ENCODE data around the gene NECTIN1.

The NECTIN1 gene

GRCh38 chr11:119694334-119694733 is 34.7 kb downstream of the NECTIN1 start:
- Histone ChIP-seq H3K36me3 (ENCODE audit: control insufficient read depth, insufficient read depth, low read length) (no peaks in the 10 kb centered on the region), H3K27me3 (replicated peaks; ENCODE audit: control insufficient read depth, insufficient read depth, low read length, poor library complexity, severe bottlenecking) (no peaks in the 10 kb centered on the region), H3K4me1 (ENCODE audit: control insufficient read depth, insufficient read depth, low read length, poor library complexity, severe bottlenecking) (peaks cover 10% of the 10 kb centered on the region), H3K27ac (ENCODE audit: insufficient read depth, low read length, poor library complexity, severe bottlenecking) (no peak overlapping the region), H3K9me3 (ENCODE audit: control insufficient read depth, low read length) (no peaks in the 10 kb centered on the region), H3K4me3 (ENCODE audit: insufficient read depth, low read depth, low read length, poor library complexity, severe bottlenecking) (no peak overlapping the region)
- no peak for DNase-seq

DNA sequence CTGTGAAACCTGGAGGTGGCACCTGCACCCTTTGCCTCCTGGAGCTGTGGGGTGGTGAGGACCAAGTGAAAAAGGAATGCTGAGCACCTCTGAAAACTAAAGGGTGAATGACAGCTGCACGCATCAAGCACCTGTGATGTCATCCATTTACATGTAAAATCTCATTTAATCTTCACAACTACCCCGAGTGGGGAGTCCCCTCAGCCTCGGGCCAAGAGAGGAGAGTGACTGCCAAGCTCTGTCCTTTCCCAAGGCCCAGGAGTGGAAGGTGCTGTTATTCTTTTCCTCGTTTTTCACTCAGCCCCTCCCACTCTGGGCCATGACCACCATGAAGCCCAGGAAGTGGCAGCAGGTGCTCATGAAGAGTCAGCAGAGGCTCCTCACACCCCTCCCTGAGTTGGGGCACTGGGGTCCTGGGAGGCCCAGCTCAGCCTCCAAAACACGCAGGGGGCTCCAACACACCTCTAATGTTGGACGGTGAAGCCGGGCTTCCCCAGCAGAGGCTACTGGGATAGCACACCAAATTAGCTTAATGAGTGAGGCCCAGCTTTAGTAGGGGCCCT is 35.7 kb downstream of the NECTIN1 start:
- Histone ChIP-seq H3K9me3 (ENCODE audit: control insufficient read depth, low read length) (no peaks in the 10 kb centered on the region), H3K27me3 (replicated peaks; ENCODE audit: control insufficient read depth, insufficient read depth, low read length, poor library complexity, severe bottlenecking) (no peaks in the 10 kb centered on the region), H3K36me3 (ENCODE audit: control insufficient read depth, insufficient read depth, low read length) (no peaks in the 10 kb centered on the region), H3K27ac (ENCODE audit: insufficient read depth, low read length, poor library complexity, severe bottlenecking) (no peak overlapping the region), H3K4me3 (ENCODE audit: insufficient read depth, low read depth, low read length, poor library complexity, severe bottlenecking) (no peak overlapping the region), H3K4me1 (ENCODE audit: control insufficient read depth, insufficient read depth, low read length, poor library complexity, severe bottlenecking) (peaks cover 10% of the 10 kb centered on the region)
- no peak for DNase-seq

- Histone ChIP-seq H3K27ac (ENCODE audit: insufficient read depth, low read length, poor library complexity, severe bottlenecking) (no peak overlapping the region), H3K4me1 (ENCODE audit: control insufficient read depth, insufficient read depth, low read length, poor library complexity, severe bottlenecking) (peaks cover 10% of the 10 kb centered on the region), H3K36me3 (ENCODE audit: control insufficient read depth, insufficient read depth, low read length) (no peaks in the 10 kb centered on the region), H3K9me3 (ENCODE audit: control insufficient read depth, low read length) (no peaks in the 10 kb centered on the region), H3K27me3 (replicated peaks; ENCODE audit: control insufficient read depth, insufficient read depth, low read length, poor library complexity, severe bottlenecking) (no peaks in the 10 kb centered on the region), H3K4me3 (ENCODE audit: insufficient read depth, low read depth, low read length, poor library complexity, severe bottlenecking) (no peak overlapping the region)
- no peak for DNase-seq
Observed at GRCh38 chr11:119692540-119692820, 36.5 kb downstream of the NECTIN1 start.

DNA sequence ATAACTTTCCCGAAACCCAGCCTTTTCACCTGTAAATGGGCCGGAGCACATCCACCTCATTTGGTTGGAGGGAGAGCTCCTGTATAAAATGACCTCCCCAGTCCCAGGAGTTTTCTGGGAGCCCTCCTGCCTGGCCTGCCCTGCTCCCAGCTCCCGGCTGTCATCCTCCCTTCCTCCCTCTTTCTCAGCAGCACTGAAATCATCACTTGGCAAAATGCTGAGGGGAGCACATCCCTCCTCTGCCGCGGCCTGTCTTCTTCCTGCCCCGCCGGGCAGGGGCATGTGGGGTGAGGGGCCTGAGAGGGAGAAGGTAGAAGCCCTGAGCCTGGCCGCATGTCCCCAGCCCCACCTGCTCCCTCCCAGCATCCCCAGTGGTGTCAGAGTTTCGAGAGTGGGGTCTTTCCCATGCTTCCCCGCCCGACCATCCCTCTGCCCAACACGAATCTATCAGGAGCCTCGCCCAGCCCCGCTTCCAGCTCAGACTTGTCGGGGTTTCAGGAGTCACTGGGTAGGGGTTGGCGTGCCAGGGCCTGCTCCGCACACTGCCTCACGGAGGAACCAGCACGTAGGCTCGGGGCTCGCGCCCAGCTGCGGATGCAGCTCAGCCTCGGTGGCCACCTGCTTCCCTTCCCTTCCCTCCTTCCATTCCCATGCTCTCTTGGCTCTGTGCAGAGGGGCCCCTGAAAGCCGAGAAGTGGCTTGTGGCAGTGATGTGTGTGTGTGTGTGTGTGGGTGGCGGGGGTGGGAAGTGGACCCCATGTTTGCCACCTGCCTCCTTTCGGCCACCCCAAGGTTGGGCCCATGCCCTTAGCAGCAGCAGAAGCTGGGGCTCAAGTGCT is 37.1 kb downstream of the NECTIN1 start:
- no peak overlapping the region for H3K27ac ChIP-seq (ENCODE audit: insufficient read depth, low read length, poor library complexity, severe bottlenecking)
- H3K27me3 ChIP-seq (replicated peaks; ENCODE audit: control insufficient read depth, insufficient read depth, low read length, poor library complexity, severe bottlenecking): no peaks in the 10 kb centered on the region
- no peak overlapping the region for H3K4me3 ChIP-seq (ENCODE audit: insufficient read depth, low read depth, low read length, poor library complexity, severe bottlenecking)
- DNase-seq: no peak
- H3K4me1 ChIP-seq (ENCODE audit: control insufficient read depth, insufficient read depth, low read length, poor library complexity, severe bottlenecking): peaks cover 10% of the 10 kb centered on the region
- no peaks in the 10 kb centered on the region for H3K9me3 ChIP-seq (ENCODE audit: control insufficient read depth, low read length)
- H3K36me3 ChIP-seq (ENCODE audit: control insufficient read depth, insufficient read depth, low read length): no peaks in the 10 kb centered on the region

GRCh38 chr11:119691020-119691666 is 37.9 kb downstream of the NECTIN1 start:
- Histone ChIP-seq H3K9me3 (ENCODE audit: control insufficient read depth, low read length) (no peaks in the 10 kb centered on the region), H3K4me3 (ENCODE audit: insufficient read depth, low read depth, low read length, poor library complexity, severe bottlenecking) (no peak overlapping the region), H3K36me3 (ENCODE audit: control insufficient read depth, insufficient read depth, low read length) (no peaks in the 10 kb centered on the region), H3K27ac (ENCODE audit: insufficient read depth, low read length, poor library complexity, severe bottlenecking) (no peak overlapping the region), H3K4me1 (ENCODE audit: control insufficient read depth, insufficient read depth, low read length, poor library complexity, severe bottlenecking) (peaks cover 10% of the 10 kb centered on the region), H3K27me3 (replicated peaks; ENCODE audit: control insufficient read depth, insufficient read depth, low read length, poor library complexity, severe bottlenecking) (no peaks in the 10 kb centered on the region)
- peak in 2 of 3 donors; percentile 2 to 8 for DNase-seq

GRCh38 chr11:119689302-119689701 is 39.7 kb downstream of the NECTIN1 start:
- no peaks in the 10 kb centered on the region for H3K36me3 ChIP-seq (ENCODE audit: control insufficient read depth, insufficient read depth, low read length)
- H3K27ac ChIP-seq (ENCODE audit: insufficient read depth, low read length, poor library complexity, severe bottlenecking): no peak overlapping the region
- DNase-seq: no peak
- peaks cover 10% of the 10 kb centered on the region for H3K4me1 ChIP-seq (ENCODE audit: control insufficient read depth, insufficient read depth, low read length, poor library complexity, severe bottlenecking)
- H3K4me3 ChIP-seq (ENCODE audit: insufficient read depth, low read depth, low read length, poor library complexity, severe bottlenecking): no peak overlapping the region
- no peaks in the 10 kb centered on the region for H3K27me3 ChIP-seq (replicated peaks; ENCODE audit: control insufficient read depth, insufficient read depth, low read length, poor library complexity, severe bottlenecking)
- no peaks in the 10 kb centered on the region for H3K9me3 ChIP-seq (ENCODE audit: control insufficient read depth, low read length)

GRCh38 chr11:119688356-119688755 is 40.6 kb downstream of the NECTIN1 start:
- Histone ChIP-seq H3K4me3 (ENCODE audit: insufficient read depth, low read depth, low read length, poor library complexity, severe bottlenecking) (no peak overlapping the region), H3K4me1 (ENCODE audit: control insufficient read depth, insufficient read depth, low read length, poor library complexity, severe bottlenecking) (peaks cover 10% of the 10 kb centered on the region), H3K27me3 (replicated peaks; ENCODE audit: control insufficient read depth, insufficient read depth, low read length, poor library complexity, severe bottlenecking) (no peaks in the 10 kb centered on the region), H3K9me3 (ENCODE audit: control insufficient read depth, low read length) (no peaks in the 10 kb centered on the region), H3K36me3 (ENCODE audit: control insufficient read depth, insufficient read depth, low read length) (no peaks in the 10 kb centered on the region), H3K27ac (ENCODE audit: insufficient read depth, low read length, poor library complexity, severe bottlenecking) (no peak overlapping the region)
- no peak for DNase-seq

GRCh38 chr11:119687373-119688046 is 41.5 kb downstream of the NECTIN1 start:
- H3K9me3 ChIP-seq (ENCODE audit: control insufficient read depth, low read length): no peaks in the 10 kb centered on the region
- H3K4me1 ChIP-seq (ENCODE audit: control insufficient read depth, insufficient read depth, low read length, poor library complexity, severe bottlenecking): peaks cover 10% of the 10 kb centered on the region
- H3K36me3 ChIP-seq (ENCODE audit: control insufficient read depth, insufficient read depth, low read length): no peaks in the 10 kb centered on the region
- H3K27ac ChIP-seq (ENCODE audit: insufficient read depth, low read length, poor library complexity, severe bottlenecking): no peak overlapping the region
- no peak overlapping the region for H3K4me3 ChIP-seq (ENCODE audit: insufficient read depth, low read depth, low read length, poor library complexity, severe bottlenecking)
- H3K27me3 ChIP-seq (replicated peaks; ENCODE audit: control insufficient read depth, insufficient read depth, low read length, poor library complexity, severe bottlenecking): no peaks in the 10 kb centered on the region
- no peak for DNase-seq

DNA sequence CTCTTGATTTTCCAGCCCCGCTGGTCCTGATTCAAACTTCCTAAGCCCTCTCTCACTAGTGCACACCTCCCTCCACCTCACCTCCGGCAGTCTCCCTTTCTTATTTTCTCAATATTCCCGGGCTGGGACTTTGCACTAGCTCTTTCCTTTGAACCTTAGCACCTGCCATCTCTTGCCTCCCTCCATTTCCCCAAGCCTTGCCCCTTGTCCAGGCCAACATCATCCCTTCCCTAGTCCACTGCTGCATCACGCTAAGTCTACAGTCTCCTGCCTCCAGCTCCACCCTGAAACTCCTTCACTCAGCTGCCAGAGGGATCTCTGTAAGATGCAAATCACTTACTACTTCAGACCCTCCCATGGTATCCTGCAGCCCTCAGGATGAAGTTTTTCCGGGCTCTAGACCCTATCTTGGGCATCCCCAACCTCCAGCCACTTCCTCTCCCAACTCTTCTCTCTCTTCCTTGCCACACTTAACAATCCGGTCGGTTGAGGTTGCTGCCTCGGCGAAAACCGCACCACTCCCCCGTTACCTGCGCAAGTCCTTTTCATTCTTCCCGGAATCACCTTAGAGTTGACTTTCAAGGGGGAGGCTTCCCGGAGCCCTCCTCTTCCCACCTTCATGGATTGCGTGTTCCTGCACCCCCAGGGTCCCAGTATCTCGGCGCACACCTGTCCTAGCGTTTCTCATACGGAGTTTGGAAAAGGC is 42.7 kb downstream of the NECTIN1 start:
- H3K27ac ChIP-seq (ENCODE audit: insufficient read depth, low read length, poor library complexity, severe bottlenecking): no peak overlapping the region
- H3K4me1 ChIP-seq (ENCODE audit: control insufficient read depth, insufficient read depth, low read length, poor library complexity, severe bottlenecking): peaks cover 10% of the 10 kb centered on the region
- no peak for DNase-seq
- H3K36me3 ChIP-seq (ENCODE audit: control insufficient read depth, insufficient read depth, low read length): no peaks in the 10 kb centered on the region
- H3K27me3 ChIP-seq (replicated peaks; ENCODE audit: control insufficient read depth, insufficient read depth, low read length, poor library complexity, severe bottlenecking): no peaks in the 10 kb centered on the region
- H3K4me3 ChIP-seq (ENCODE audit: insufficient read depth, low read depth, low read length, poor library complexity, severe bottlenecking): no peak overlapping the region
- no peaks in the 10 kb centered on the region for H3K9me3 ChIP-seq (ENCODE audit: control insufficient read depth, low read length)
